ENCODE data around the gene COL27A1.

COL27A1 gene

DNA sequence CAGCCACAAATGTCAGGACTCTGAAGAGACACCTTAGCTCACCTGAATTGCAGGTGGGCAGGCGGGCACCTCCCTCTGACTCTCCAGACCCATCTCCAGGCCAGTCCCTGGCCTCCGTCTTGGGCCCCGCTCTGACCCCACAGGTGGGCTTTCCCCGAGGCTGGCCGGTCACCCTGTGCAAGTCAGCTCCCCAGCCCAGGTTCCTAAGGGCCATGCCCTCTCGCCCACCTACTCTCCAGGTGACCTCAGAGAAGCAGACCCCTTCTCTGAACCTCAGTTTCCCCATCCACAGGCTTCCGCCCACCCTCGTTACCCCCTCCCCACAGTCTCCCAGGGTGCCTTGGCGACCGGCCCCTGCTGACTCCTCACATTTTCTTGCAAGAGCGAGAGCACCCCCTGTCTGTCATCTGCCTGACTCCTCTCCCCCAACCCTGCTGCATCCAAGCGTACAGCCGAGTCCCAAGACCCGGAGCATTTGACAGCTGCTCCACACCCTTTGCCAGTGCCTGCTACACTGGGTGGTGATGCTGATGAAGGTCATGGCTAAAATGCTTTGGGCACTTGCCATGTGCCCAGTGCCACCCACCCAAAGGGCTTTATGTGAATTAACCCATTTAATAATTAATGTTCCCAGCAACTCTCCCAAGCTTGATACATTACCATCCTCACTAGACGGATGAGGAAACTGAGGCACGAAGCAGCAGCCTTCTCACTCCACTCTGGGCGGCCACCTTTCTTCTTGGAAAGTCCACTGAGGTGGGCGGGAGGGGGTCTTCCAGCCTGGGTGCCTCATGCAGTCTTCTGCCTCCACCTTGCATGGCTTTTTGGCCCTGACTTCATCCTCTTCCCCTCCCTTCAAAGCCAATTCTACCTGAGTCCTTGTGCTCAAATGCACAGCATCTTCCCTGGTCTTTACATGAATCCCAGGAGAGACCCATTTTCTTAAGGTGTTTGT, 116.5 kb downstream of the COL27A1 start:
- Histone ChIP-seq H3K4me1 (no peaks in the 10 kb centered on the region), H3K36me3 (replicated peaks) (no peaks in the 10 kb centered on the region; the same call in 1 of the 2 replicates), H3K9me3 (no peaks in the 10 kb centered on the region), H3K27me3 (ENCODE audit: low read depth) (no peaks in the 10 kb centered on the region), H3K4me3 (no peak overlapping the region)
- no peak for DNase-seq (ENCODE audit: low spot score in 2 of 2)
- in situ Hi-C loops (cut with MboI; ENCODE audit: low sequenced_read_pairs) = no loop called here

- H3K4me1 ChIP-seq = no peaks in the 10 kb centered on the region
- no peak overlapping the region for H3K4me3 ChIP-seq
- in situ Hi-C loops (cut with MboI; ENCODE audit: low sequenced_read_pairs) = no loop called here
- H3K9me3 ChIP-seq = no peaks in the 10 kb centered on the region
- no peaks in the 10 kb centered on the region; the same call in 1 of the 2 replicates for H3K36me3 ChIP-seq (replicated peaks)
- no peak for DNase-seq (ENCODE audit: low spot score in 2 of 2)
- H3K27me3 ChIP-seq (ENCODE audit: low read depth) = no peaks in the 10 kb centered on the region
Observed at GRCh38 chr9:114272739-114273431, 117.5 kb downstream of the COL27A1 start.

GRCh38 chr9:114273461-114273881, 118.1 kb downstream of the COL27A1 start:
- in situ Hi-C loops (cut with MboI; ENCODE audit: low sequenced_read_pairs) = no loop called here
- Histone ChIP-seq H3K9me3 (no peaks in the 10 kb centered on the region), H3K36me3 (replicated peaks) (no peaks in the 10 kb centered on the region; the same call in 1 of the 2 replicates), H3K4me3 (no peak overlapping the region), H3K27me3 (ENCODE audit: low read depth) (no peaks in the 10 kb centered on the region), H3K4me1 (no peaks in the 10 kb centered on the region)
- no peak for DNase-seq (ENCODE audit: low spot score in 2 of 2)

- Histone ChIP-seq H3K36me3 (replicated peaks) (peaks cover 4% of the 10 kb centered on the region; the same call in 1 of the 2 replicates), H3K4me3 (no peak overlapping the region), H3K9me3 (no peaks in the 10 kb centered on the region), H3K27me3 (ENCODE audit: low read depth) (no peaks in the 10 kb centered on the region), H3K4me1 (no peaks in the 10 kb centered on the region)
- in situ Hi-C loops (cut with MboI; ENCODE audit: low sequenced_read_pairs) = no loop called here
- no peak for DNase-seq (ENCODE audit: low spot score in 2 of 2)
Observed at GRCh38 chr9:114274217-114274616, 118.9 kb downstream of the COL27A1 start.

DNA sequence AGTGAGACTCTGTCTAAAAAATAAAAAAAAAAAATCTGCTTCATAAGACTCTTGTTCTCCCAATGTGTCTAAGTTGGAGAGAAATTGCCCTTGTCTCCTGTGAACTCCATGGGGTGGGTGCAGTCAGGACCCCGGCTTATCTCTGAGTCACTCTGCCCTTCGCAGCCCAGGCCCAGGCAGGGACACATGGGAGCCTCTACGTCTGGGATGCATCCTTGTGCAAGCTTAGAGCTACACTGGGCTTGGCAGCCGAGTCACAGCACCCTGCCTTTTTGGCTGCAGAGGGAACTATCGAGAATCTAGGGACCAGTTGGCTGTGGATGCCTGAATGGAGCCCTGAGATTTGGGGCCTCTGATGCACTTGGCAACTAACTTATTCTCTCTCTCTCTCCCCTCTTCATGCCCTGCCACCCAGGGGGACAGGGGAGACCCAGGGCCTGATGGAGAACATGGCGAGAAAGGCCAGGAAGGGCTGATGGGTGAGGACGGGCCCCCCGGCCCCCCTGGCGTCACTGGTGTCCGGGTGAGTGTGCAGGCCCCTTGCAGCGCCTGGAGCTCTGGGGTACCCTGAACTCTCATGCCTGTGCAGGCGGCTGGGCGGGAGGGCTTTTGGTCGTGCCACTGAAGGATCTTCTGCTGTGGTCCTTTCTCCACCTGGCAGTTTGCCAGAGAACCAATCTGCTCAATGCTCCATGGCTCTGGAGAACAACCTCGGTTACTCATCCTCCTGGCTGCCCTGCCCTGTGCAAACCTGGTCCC, 120.1 kb downstream of the COL27A1 start:
- in situ Hi-C loops (cut with MboI; ENCODE audit: low sequenced_read_pairs) = loop anchor here (25.0 kb wide), 1 partner anchor 538 kb away; no protein-coding TSS in a partner anchor
- peaks cover 4% of the 10 kb centered on the region; the same call in 1 of the 2 replicates for H3K36me3 ChIP-seq (replicated peaks)
- DNase-seq (ENCODE audit: low spot score in 2 of 2) = no peak
- H3K27me3 ChIP-seq (ENCODE audit: low read depth) = no peaks in the 10 kb centered on the region
- no peaks in the 10 kb centered on the region for H3K9me3 ChIP-seq
- H3K4me1 ChIP-seq = no peaks in the 10 kb centered on the region
- H3K4me3 ChIP-seq = no peak overlapping the region

DNA sequence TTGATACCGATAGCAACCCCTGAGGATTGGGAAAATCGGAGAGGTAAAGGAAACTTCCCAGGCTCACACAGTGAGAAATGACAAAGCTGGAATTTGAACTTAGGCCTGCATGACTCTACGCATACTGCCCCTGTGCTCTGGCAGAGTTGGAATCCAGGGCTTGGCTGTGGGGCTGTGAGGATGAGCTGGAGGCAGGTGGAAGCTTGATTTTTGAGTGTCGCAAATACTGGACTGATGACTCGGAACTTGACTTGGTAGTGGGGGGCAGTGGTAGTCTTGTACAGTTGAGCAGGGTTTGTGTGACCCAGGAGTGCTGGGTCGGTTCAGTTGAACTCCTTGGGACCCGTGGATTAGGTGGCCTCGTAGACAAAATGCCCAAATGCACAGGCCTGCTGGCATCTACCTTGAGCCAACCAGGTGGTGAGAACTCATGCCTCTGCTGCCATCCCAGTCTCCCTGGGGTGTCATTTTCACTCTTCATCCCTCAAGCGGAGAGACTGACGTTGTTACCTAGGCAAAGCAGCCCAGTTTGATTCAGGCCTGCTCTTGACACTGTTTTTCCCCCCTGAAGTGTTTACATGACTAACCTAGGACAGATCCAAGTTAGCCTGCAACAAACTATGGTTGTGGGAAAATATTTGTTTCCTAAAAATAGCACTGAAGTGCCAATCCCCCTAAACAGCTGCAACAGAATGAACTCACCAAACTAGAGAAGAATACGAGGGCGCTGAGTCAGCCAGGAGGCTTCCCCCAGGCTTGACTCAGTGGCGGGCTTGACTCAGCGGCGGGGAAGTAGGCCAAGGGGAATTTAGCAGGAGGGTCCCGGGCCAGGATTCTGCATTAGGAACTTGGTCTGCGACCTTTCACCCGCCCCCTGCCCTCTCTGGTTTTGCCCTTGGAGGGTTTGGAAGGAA, 121.8 kb downstream of the COL27A1 start:
- H3K4me1 ChIP-seq = no peaks in the 10 kb centered on the region
- in situ Hi-C loops (cut with MboI; ENCODE audit: low sequenced_read_pairs) = loop anchor here (25.0 kb wide), 1 partner anchor 540 kb away; no protein-coding TSS in a partner anchor
- H3K9me3 ChIP-seq = no peaks in the 10 kb centered on the region
- peaks cover 4% of the 10 kb centered on the region; the same call in 1 of the 2 replicates for H3K36me3 ChIP-seq (replicated peaks)
- no peak overlapping the region for H3K4me3 ChIP-seq
- no peaks in the 10 kb centered on the region for H3K27me3 ChIP-seq (ENCODE audit: low read depth)
- no peak for DNase-seq (ENCODE audit: low spot score in 2 of 2)

DNA sequence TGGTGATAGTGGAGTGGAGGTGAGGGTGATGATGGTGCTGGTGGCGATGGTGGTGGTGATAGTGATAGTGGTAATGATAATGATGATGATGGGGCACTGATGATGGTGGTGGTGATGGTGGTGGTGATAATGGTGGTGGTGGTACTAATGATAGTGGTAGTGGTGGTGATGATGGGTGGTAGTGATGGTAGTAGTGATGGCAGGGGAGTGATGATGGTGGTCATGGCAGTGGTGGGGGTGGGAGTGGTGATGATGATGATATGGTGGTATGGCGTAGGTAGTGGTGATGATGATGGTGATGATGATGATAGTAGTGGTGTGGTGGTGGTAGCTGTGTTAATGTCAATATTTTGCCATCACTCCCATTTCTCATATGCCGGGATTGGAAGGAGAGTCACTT, 123.0 kb downstream of the COL27A1 start:
- in situ Hi-C loops (cut with MboI; ENCODE audit: low sequenced_read_pairs) = loop anchor here (25.0 kb wide), 1 partner anchor 541 kb away; no protein-coding TSS in a partner anchor
- H3K4me3 ChIP-seq = no peak overlapping the region
- H3K27me3 ChIP-seq (ENCODE audit: low read depth) = no peaks in the 10 kb centered on the region
- no peaks in the 10 kb centered on the region for H3K4me1 ChIP-seq
- no peak for DNase-seq (ENCODE audit: low spot score in 2 of 2)
- peaks cover 4% of the 10 kb centered on the region; the same call in 1 of the 2 replicates for H3K36me3 ChIP-seq (replicated peaks)
- H3K9me3 ChIP-seq = no peaks in the 10 kb centered on the region

DNA sequence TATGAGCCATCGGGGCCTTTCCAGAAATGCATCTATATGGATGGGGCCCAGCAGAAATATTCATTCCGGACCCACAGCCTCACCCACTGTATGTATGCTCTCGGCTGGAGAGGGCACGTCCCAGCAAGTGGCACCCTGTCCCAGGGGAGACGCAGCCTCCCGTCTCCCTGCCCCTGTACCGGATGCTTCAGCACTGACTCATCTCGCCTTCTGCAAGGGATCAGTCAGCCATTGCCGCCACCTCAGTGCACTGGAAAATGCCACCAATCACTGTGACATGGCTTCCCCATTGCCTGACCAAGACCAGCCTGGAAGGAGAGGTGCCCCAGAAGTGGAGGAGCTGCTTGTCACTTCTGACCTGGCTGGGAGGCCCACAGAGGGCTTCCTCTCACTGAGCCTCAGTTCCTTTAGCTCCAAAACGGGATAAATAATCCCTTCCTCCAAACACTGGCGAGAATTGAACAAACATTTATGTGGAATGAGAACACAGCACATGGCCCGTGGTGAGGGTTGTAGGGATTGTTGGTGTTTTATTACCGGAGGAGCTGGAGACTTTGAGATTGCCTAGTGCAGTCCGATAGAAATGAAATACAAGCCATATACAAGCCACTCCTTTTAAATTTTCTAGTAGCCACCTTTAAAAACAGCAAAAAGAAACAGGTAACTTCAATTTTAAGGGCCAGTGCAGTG, 123.7 kb downstream of the COL27A1 start:
- in situ Hi-C loops (cut with MboI; ENCODE audit: low sequenced_read_pairs) = loop anchor here (25.0 kb wide), 1 partner anchor 542 kb away; no protein-coding TSS in a partner anchor
- no peak overlapping the region for H3K4me3 ChIP-seq
- H3K36me3 ChIP-seq (replicated peaks) = peaks cover 8% of the 10 kb centered on the region; the same call in 1 of the 2 replicates

DNA sequence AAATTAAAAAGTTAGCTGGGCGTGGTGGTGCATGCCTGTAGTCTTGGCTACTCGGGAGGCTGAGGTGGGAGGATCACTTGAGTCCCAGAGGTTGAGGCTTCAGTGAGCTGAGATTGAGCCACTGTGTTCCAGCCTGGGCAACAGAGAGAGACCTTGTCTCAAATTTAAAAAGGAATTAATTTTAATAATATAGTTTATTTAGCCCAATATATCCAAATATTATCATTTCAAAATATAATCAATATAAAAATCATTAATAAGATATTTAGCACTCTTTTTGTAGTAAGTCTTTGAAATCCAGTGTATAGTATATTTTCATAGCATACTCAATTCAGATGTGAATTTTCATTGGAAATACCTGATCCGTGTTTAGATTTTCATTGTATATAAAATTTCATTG, 124.4 kb downstream of the COL27A1 start:
- Histone ChIP-seq H3K27me3 (ENCODE audit: low read depth) (no peaks in the 10 kb centered on the region), H3K4me1 (no peaks in the 10 kb centered on the region), H3K9me3 (no peaks in the 10 kb centered on the region), H3K36me3 (replicated peaks) (peaks cover 12% of the 10 kb centered on the region), H3K4me3 (no peak overlapping the region)
- DNase-seq (ENCODE audit: low spot score in 2 of 2) = no peak
- in situ Hi-C loops (cut with MboI; ENCODE audit: low sequenced_read_pairs) = loop anchor here (10.0 to 25.0 kb wide), 2 partner anchors 185 to 542 kb away; partner anchors contain the start of gene KIF12

More for the DNA sequence above, 123.7 kb downstream of the COL27A1 start:
- no peaks in the 10 kb centered on the region for H3K4me1 ChIP-seq
- H3K27me3 ChIP-seq (ENCODE audit: low read depth) = no peaks in the 10 kb centered on the region
- no peak for DNase-seq (ENCODE audit: low spot score in 2 of 2)
- no peaks in the 10 kb centered on the region for H3K9me3 ChIP-seq

DNA sequence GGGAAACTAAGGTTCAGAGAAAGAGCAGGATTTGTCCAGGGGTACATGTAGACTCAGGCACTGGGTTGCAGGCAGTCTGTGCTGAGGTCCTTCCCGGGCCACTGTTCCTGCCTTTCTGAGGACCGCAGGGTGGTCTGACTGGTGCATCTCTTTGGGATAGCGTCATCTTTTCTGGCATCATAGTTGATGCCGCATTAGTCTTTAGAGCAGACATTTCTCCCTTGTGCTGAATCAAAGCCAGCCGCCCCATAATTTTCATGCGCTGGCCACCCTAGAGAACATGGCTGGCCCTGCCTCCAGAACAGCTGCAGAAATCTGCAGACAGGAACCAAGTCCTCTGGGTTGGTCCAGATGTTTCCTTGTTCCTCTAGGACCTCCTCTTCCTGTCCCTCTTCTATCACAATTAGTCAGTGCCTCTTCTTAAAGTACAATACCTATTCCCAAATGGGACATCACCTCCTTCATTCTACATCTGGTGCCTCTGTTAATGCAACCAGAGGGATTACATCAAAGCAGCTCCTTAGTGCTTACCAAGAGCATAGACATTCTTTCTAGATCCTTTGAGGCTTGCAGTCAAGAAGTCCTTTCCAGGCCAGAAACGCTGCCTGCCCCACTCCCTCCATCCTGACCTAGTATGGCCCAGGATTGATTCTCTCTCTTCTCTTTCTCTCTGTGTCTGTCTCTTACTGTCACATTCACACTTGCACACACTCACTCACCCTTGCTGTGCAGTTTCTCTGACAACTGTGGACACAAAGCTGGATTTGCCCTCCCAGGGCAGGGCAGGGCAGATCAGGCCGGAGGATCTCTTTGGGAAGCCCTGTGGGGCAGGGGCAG, 125.5 kb downstream of the COL27A1 start:
- in situ Hi-C loops (cut with MboI; ENCODE audit: low sequenced_read_pairs) = loop anchor here (10.0 to 25.0 kb wide), 2 partner anchors 186 to 544 kb away; partner anchors contain the start of gene KIF12
- no peak for DNase-seq (ENCODE audit: low spot score in 2 of 2)
- Histone ChIP-seq H3K36me3 (replicated peaks) (peaks cover 17% of the 10 kb centered on the region), H3K27me3 (ENCODE audit: low read depth) (no peaks in the 10 kb centered on the region), H3K4me1 (no peaks in the 10 kb centered on the region), H3K9me3 (no peaks in the 10 kb centered on the region), H3K4me3 (no peak overlapping the region)

- in situ Hi-C loops (cut with MboI; ENCODE audit: low sequenced_read_pairs) = loop anchor here (10.0 to 25.0 kb wide), 2 partner anchors 187 to 544 kb away; partner anchors contain the start of gene KIF12
- DNase-seq (ENCODE audit: low spot score in 2 of 2) = no peak
- H3K9me3 ChIP-seq = no peaks in the 10 kb centered on the region
- H3K4me3 ChIP-seq = no peak overlapping the region
- peaks cover 17% of the 10 kb centered on the region for H3K36me3 ChIP-seq (replicated peaks)
- H3K27me3 ChIP-seq (ENCODE audit: low read depth) = no peaks in the 10 kb centered on the region
- H3K4me1 ChIP-seq = no peaks in the 10 kb centered on the region
Observed at GRCh38 chr9:114281473-114282103, 126.3 kb downstream of the COL27A1 start.

Data from HAP-1 (cell line).